ENCODE measurements around the gene FOXM1.

FOXM1 gene

DNA sequence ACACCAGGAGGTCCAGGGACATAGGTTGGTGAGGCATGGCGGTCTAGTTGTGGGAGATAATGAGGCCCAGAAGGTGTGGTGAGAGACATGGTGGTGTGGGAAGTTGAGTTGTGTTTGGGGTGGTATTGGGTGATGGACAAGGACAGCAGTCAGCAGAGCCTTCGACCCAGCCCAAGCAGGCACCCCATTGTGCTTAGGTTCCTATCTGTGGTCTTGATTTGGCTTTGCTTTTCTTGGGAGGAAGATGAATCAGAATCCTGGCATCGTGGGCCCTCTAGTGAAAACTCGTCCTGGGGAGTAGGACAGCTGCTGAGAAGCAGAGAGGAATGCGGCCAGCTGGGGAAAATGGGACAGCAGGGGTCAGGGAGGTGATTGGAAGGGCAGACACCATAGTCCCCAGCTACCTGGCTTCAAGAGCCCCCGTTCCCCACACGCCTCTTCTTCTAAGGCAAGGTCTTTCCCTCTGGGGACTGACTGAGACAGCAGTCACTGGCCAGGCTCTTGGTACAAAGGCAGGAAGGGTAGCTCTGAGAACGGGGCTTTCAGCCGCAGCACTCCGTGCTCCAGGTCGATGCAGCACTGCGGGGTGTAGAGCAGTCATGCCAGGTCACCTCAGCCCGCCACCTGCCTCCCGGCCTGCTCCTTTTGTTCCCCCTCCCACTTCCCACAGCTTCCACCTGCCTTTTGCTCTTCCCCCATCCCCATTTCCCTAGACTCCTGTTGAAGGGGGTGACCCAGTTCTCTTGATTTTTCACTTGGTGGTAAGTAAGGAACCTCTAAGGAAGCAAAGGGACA lies 50.1 kb downstream of the FOXM1 start:
- H3K27ac ChIP-seq, result no peak overlapping the region
- TF ChIP-seq, protein P1, sequence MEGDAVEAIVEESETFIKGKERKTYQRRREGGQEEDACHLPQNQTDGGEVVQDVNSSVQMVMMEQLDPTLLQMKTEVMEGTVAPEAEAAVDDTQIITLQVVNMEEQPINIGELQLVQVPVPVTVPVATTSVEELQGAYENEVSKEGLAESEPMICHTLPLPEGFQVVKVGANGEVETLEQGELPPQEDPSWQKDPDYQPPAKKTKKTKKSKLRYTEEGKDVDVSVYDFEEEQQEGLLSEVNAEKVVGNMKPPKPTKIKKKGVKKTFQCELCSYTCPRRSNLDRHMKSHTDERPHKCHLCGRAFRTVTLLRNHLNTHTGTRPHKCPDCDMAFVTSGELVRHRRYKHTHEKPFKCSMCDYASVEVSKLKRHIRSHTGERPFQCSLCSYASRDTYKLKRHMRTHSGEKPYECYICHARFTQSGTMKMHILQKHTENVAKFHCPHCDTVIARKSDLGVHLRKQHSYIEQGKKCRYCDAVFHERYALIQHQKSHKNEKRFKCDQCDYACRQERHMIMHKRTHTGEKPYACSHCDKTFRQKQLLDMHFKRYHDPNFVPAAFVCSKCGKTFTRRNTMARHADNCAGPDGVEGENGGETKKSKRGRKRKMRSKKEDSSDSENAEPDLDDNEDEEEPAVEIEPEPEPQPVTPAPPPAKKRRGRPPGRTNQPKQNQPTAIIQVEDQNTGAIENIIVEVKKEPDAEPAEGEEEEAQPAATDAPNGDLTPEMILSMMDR (IDR thresholded peaks at IDR 0.05), result no peak
- TF ChIP-seq ZFX (IDR thresholded peaks at IDR 0.05; ENCODE audit: borderline replicate concordance), result no peak

DNA sequence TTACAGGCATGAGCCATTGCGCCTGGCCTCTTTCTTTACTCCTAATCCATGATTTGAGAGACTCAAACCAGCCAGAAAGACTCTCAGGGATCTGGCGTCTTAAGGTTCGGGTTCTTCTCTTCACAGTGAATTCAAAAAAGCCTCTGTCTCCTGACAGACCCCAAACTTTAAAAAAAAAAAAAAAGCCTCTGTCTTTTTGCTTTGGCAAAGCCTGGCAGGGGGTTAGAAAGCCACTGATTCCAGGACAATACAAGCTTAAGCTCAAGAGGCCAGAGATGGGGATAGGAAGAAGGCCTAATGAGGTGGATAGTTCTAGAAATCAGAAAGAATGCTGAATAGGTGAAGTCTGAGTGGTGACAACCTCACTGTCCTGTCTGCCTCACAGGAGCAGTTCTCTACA lies 50.9 kb downstream of the FOXM1 start:
- no peak for TF ChIP-seq ZFX (IDR thresholded peaks at IDR 0.05; ENCODE audit: borderline replicate concordance)
- TF ChIP-seq, protein P1 (IDR thresholded peaks at IDR 0.05), result no peak

DNA sequence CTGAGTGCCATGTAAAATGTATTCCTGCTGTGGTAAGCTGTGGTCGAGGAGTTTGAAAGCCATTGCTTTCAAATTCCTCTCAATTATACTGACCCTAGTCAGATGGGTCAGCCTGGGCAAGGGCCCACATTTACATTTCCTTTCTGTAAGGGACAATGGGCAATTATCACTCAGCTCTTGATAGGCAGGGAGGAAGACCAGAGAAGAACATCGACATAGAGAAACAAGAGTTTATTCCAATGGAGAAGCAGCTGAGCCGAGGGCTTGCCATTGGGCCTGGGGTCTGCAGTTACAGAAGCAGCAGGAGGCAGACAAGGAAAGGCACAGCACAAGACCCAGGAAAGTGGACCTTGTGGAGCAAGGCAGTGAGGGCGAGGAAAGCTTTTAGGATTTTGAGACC lies 51.8 kb downstream of the FOXM1 start:
- no peak for TF ChIP-seq ZFX (IDR thresholded peaks at IDR 0.05; ENCODE audit: borderline replicate concordance)
- TF ChIP-seq, protein P1 (IDR thresholded peaks at IDR 0.05), result no peak
- no peak overlapping the region for H3K27ac ChIP-seq

More for the DNA sequence above, 50.9 kb downstream of the FOXM1 start:
- H3K27ac ChIP-seq, result no peak overlapping the region

DNA sequence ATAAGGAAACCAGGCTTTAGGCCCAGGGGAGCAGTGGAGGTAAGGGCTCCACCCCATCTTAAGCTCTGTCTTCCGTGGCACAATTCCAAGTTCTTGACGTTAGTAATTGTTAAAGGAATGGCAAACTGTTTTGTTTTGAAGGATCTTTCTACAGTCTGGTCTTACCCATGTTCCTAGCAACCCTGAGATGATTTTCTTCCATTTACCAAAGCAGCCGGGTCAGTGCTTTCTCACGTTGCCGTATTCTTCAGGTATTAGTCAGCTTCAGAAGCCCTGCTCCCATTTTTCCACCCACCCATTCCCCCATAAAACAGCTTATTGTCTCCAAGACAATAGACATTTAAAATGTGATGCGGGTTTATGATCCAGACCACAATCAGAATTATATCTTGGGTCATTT lies 52.4 kb downstream of the FOXM1 start:
- TF ChIP-seq ZFX (IDR thresholded peaks at IDR 0.05; ENCODE audit: borderline replicate concordance), result no peak
- TF ChIP-seq, protein P1 (IDR thresholded peaks at IDR 0.05), result no peak
- H3K27ac ChIP-seq, result no peak overlapping the region

DNA sequence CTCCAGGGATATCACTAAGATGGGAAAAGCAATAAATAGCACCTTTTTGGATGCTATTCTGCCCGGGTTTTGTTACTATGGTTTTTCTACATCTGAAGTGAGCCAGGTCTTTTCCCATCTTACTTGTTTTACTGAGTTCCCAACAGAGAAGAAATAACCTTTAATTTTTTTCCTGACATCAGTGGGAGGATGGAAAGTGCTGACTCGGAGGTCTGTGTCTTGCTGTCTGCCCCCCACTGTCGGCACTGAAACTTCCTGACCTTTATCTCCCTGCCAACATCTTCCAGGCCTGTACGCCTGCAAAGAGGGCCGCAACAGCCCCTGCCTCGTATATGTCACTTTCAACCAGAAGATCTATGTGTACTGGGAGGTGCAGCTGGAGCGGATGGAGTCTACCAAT lies 53.5 kb downstream of the FOXM1 start:
- no peak overlapping the region for H3K27ac ChIP-seq
- TF ChIP-seq ZFX (IDR thresholded peaks at IDR 0.05; ENCODE audit: borderline replicate concordance), result no peak
- TF ChIP-seq, protein P1 (IDR thresholded peaks at IDR 0.05), result no peak

GRCh38 chr12:2820432-2820831 lies 56.5 kb downstream of the FOXM1 start:
- no peak for TF ChIP-seq ZFX (IDR thresholded peaks at IDR 0.05; ENCODE audit: borderline replicate concordance)
- TF ChIP-seq, protein P1 (IDR thresholded peaks at IDR 0.05), result no peak
- no peak overlapping the region for H3K27ac ChIP-seq

DNA sequence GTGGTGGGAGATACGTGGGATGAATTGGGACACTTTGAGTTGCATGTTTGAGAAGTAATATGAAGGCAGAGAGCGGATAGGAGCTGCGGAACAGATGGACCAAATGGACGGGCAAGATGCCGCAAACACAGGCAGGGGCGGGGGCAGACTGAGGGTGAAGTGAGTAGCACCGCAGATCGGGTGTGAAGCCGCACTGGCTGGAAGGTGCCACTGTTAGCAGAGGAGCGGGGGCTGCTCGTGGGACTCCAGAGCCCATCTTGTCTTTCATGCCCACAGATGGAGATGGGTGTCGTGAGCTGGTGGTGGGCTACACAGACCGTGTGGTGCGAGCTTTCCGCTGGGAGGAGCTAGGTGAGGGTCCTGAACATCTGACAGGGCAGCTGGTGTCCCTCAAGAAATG lies 57.2 kb downstream of the FOXM1 start:
- H3K27ac ChIP-seq, result no peak overlapping the region
- TF ChIP-seq, protein P1 (IDR thresholded peaks at IDR 0.05), result no peak
- no peak for TF ChIP-seq ZFX (IDR thresholded peaks at IDR 0.05; ENCODE audit: borderline replicate concordance)
